ENCODE measurements around the gene BMPR2.
"Not testable (repeated sequence)": the region's sequence is repeated elsewhere in the genome, so short reads cannot be mapped to it uniquely, and the experiment has no call there.

The BMPR2 gene

DNA sequence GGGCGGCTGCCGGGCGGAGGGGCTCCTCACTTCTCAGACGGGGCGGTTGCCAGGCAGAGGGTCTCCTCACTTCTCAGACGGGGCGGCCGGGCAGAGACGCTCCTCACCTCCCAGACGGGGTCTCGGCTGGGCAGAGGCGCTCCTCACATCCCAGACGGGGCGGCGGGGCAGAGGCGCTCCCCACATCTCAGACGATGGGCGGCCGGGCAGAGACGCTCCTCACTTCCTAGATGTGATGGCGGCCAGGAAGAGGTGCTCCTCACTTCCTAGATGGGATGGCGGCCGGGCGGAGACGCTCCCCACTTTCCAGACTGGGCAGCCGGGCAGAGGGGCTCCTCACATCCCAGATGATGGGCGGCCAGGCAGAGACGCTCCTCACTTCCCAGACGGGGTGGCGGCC, 159.2 kb downstream of the BMPR2 start:
- not testable (repeated sequence) for DNase-seq (ENCODE audit: low read depth)

GRCh38 chr2:202541137-202541536, 165.0 kb downstream of the BMPR2 start:
- no peak for DNase-seq (ENCODE audit: low read depth)

DNA sequence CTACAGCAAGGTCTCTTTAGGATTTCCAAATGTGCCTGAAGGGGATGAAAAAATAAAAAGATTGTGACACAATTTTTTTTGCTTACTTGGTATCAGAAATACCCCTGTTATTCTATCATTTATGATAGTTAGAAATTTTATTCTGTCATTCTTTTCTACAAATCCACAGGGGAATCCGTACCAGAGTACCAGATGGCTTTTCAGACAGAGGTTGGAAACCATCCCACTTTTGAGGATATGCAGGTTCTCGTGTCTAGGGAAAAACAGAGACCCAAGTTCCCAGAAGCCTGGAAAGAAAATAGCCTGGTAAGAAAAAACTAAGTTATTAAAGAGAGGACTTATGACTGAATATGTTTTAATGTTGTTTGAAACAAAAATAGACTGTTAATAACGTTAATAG, 166.0 kb downstream of the BMPR2 start:
- DNase-seq (ENCODE audit: low read depth), result no peak

DNA sequence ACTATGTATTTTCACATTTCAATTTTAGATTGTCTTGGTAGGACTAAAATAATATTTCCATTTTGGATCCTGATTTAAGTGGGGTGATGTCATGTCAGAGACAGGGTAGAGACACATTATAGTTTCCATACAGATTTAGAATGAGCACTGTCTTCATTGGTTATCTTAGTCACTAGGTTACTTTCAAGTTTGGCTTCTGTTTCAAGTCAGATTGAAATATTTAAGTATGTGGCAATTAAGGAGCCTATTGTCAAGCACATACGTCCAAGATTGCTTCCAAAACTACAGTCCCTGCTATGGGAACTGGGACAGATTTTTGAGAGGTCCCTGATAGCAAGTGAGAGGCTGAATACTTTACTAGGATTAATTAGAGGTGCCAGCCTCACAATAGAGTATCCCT, 169.4 kb downstream of the BMPR2 start:
- DNase-seq (ENCODE audit: low read depth), result no peak

GRCh38 chr2:202545931-202546330, 169.8 kb downstream of the BMPR2 start:
- no peak for DNase-seq (ENCODE audit: low read depth)

DNA sequence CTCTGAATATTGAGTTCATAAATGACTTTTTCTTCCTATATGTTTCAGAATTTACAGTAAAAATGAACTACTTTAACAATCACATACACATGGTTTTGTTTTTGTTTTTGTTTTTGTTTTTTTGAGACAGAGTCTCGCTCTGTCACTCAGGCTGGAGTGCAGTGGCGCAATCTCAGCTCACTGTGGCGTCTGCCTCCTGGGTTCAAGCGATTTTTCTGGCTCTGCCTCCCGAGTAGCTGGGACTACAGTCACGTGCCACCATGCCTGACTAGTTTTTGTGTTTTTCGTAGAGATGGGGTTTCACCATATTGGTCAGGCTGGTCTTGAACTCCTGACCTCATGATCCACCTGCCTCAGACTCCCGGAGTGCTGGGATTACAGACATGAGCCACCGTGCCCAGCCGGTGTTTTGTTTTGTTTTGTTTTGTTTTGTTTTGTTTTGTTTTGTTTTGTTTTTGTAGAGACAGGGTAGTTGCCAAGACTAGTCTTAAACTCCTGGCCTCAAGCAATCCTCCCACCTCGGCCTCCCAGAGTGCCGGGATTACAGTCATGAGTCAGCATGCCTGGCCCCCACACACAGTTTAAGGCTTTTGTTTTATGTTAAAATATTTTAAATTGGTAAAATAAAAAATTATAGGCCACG, 170.5 kb downstream of the BMPR2 start:
- DNase-seq (ENCODE audit: low read depth), result not testable (repeated sequence)

DNA sequence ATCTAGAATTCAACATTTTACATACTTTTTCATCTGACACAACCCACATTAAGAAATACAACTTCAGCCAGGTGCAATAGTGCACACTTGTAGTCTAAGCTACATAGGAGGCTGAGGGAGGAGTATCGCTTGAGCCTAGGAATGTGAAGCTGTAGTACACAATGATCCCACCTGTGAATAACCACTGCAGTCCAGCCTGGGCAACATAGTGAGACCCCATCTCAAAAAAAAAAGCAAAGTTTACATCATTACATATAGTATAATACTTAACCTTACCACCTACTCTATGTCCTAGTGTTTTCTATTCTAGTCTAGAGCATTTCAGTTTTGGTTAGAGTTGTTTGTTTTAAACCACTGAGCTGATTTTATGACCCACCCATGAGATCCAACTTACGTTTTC, 172.1 kb downstream of the BMPR2 start:
- DNase-seq (ENCODE audit: low read depth), result no peak

GRCh38 chr2:202551000-202551399, 174.9 kb downstream of the BMPR2 start:
- not testable (repeated sequence) for DNase-seq (ENCODE audit: low read depth)

DNA sequence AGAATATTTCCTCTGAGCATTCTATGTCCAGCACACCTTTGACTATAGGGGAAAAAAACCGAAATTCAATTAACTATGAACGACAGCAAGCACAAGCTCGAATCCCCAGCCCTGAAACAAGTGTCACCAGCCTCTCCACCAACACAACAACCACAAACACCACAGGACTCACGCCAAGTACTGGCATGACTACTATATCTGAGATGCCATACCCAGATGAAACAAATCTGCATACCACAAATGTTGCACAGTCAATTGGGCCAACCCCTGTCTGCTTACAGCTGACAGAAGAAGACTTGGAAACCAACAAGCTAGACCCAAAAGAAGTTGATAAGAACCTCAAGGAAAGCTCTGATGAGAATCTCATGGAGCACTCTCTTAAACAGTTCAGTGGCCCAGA, 179.2 kb downstream of the BMPR2 start:
- no peak for DNase-seq (ENCODE audit: low read depth)

- DNase-seq (ENCODE audit: low read depth), result no peak
Observed at GRCh38 chr2:202560200-202560599, 184.1 kb downstream of the BMPR2 start.

GRCh38 chr2:202564226-202564625, 188.1 kb downstream of the BMPR2 start:
- no peak for DNase-seq (ENCODE audit: low read depth)

DNA sequence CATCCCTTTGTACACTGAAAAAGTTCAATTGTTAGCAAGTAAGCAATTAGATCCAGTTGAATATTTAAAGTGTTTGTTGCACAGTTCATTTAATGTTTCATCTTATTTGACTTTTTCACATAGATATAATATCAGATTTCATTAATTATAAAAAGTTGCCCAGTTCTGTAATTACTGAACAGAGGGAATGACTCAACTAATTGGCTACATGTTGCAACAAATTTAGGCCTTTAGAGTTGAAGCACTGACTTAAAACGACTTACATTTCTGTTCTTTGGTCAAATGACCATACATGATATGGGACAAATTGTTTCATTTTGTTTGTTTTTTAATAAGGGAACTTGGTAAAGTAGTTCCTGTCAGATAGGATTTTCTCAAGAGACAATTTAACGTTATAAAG, 190.2 kb downstream of the BMPR2 start:
- DNase-seq (ENCODE audit: low read depth), result no peak

GRCh38 chr2:202574541-202574940, 198.4 kb downstream of the BMPR2 start:
- DNase-seq (ENCODE audit: low read depth), result no peak

DNA sequence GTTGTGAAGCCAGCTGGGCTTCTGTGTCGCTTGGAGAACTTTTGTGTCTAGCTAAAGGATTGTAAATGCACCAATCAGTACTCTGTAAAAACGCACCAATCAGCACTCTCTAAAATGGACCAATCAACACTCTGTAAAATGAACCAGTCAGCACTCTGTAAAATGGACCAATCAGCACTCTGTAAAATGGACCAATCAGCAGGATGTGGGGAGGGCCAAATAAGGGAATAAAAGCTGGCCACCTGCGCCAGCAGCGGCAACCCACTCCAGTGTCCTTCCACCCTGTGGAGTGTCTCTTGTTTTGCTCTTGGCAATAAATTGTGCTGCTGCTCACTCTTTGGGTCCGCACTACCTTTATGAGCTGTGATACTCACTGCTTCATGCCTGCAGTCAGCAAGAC, 199.1 kb downstream of the BMPR2 start:
- DNase-seq (ENCODE audit: low read depth), result not testable (repeated sequence)

DNA sequence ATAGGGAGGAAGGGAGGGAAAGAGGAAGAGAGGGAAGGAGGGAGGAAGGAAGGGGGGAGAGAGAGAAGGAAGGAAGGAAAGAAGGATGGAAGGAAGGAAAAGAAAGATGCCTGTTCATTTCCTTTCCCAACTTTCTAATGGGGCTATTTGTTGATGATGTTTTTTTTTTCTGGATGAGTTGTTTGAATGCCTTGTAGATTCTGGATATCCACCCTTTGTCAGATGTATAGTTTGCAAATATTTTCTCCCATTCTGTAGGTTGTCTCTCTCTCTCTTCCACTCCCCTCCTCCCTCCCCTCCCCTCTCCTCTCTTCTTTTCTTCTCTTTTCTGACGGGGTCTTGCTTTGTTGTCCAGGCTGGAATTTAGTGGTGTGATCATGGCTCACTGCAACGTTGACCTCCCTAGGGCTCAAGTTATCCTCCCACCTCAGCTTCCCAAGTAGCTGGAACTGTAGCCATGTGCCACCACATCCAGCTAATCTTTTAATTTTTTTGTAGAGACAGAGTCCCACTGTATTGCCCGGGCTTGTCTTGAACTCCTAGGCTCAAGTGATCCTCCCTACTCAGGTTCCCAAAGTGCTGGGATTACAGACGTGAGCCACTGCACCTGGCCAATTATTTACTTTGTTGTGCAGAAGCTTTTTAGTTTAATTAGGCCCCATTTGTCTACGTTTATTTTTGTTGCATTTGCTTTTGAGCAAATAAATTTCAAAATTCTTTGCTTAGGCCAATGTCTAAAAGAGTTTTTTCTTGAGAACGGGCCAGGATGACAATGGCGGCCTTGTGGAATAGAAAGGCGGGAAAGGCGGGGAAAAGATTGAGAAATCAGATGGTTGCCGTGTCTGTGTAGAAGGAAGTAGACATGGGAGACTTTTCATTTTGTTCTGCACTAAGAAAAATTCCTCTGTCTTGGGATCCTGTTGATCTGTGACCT, 201.4 kb downstream of the BMPR2 start:
- DNase-seq (ENCODE audit: low read depth), result no peak

- DNase-seq (ENCODE audit: low read depth), result not testable (repeated sequence)
Observed at GRCh38 chr2:202582846-202583245, 206.7 kb downstream of the BMPR2 start.

GRCh38 chr2:202583709-202584219, 207.6 kb downstream of the BMPR2 start:
- DNase-seq (ENCODE audit: low read depth), result no peak

GRCh38 chr2:202588647-202589581, 212.8 kb downstream of the BMPR2 start:
- DNase-seq (ENCODE audit: low read depth), result peak; percentile 49

- no peak for DNase-seq (ENCODE audit: low read depth)
Observed at GRCh38 chr2:202589582-202589949, 213.4 kb downstream of the BMPR2 start.

GRCh38 chr2:202592566-202592965, 216.4 kb downstream of the BMPR2 start:
- no peak for DNase-seq (ENCODE audit: low read depth)

GRCh38 chr2:202599105-202599504, 223.0 kb downstream of the BMPR2 start:
- no peak for DNase-seq (ENCODE audit: low read depth)

- no peak for DNase-seq (ENCODE audit: low read depth)
Observed at GRCh38 chr2:202599911-202600310, 223.8 kb downstream of the BMPR2 start.
